Breast epithelium (tissue), 4 donors: ENCODE results near the gene NOB1. TPM values are rescaled to one million over a fixed set of nuclear protein-coding genes. Genes with fewer than 3 reads are reported as not detected.

ENCODE experiments used
- DNase-seq, 2 donors: peaks; one replicate each; pipeline ENCODE4 v3.0.0-alpha.2; 2019; ENCODE audit warnings: low spot score in 2 of 2
- H3K27ac ChIP-seq, 2 donors: fragments of 200-600 bp; sonication (generic) in 1 of 2; one replicate each; pipeline ENCODE4 v1.5.1; 2016 to 2019; ENCODE audit warnings: mild to moderate bottlenecking in 1 of 2
- H3K27me3 ChIP-seq, 2 donors: fragments of 200-600 bp; sonication (generic) in 1 of 2; one replicate each; pipeline versions ENCODE4 v1.5.1 to v1.6.0; 2017 to 2019; ENCODE audit warnings: control low read depth in 1 of 2, mild to moderate bottlenecking in 1 of 2
- H3K36me3 ChIP-seq: fragments of 200-600 bp; one replicate; pipeline ENCODE4 v1.5.1; 2019
- H3K4me1 ChIP-seq, 2 donors: fragments of 200-600 bp; sonication (generic); one replicate each; pipeline ENCODE4 v1.5.1; 2016 to 2019; ENCODE audit warnings: control low read depth in 1 of 2
- H3K4me3 ChIP-seq, 3 donors: fragments of 200-600 bp; sonication (generic); 1 replicate in 2 of 3; 2 replicates in 1 of 3; pipeline ENCODE4 v1.5.1; 2016 to 2019; ENCODE audit warnings: mild to moderate bottlenecking in 3 of 3, moderate library complexity in 2 of 3
- H3K9me3 ChIP-seq, 2 donors: fragments of 200-600 bp; sonication (generic) in 1 of 2; one replicate each; pipeline ENCODE4 v1.5.1; 2016 to 2019; ENCODE audit warnings: control low read depth in 1 of 2
- CTCF ChIP-seq, 3 donors: fragments of 450-650 bp; IDR thresholded peaks; one replicate each; pipeline ENCODE4 v1.5.1; 2016 to 2017; ENCODE audit warnings: antibody characterized with exemption in 3 of 3, mild to moderate bottlenecking in 3 of 3, moderate library complexity in 3 of 3
- POLR2A ChIP-seq: fragments of 450-650 bp; IDR thresholded peaks from one replicate; pipeline ENCODE4 v1.6.1; 2016; ENCODE audit warnings: antibody characterized with exemption, mild to moderate bottlenecking, moderate library complexity
- POLR2AphosphoS5 ChIP-seq, 3 donors: sonication (generic); formaldehyde crosslinking; IDR thresholded peaks; one replicate each; pipeline ENCODE4 v1.6.1; 2017; ENCODE audit warnings: antibody characterized with exemption in 3 of 3
- intact Hi-C: fragments of 100-400 bp; cut with DNase I; formaldehyde crosslinking; loops from one replicate; pipeline ENCODE4 v1.15.1; 2023; ENCODE audit warnings: low total_unique reads
- total RNA-seq, 3 donors: library from RNA; depleted of rRNA; stranded (reverse); fragments of >200 nt; gene quantifications; one replicate each; pipeline ENCODE4 v1.1.0, GENCODE V29; 2016

NOB1 gene
- total RNA-seq, 3 donors from 2014 or later, result 41.6 to 45.8 (median 41.8) TPM

GRCh38 chr16:69748694-69749345, 5.9 kb downstream of the NOB1 start:
- Histone ChIP-seq H3K27me3 (no peaks in the 10 kb centered on the region), H3K4me1 (peaks cover 0 to 11% of the 10 kb centered on the region in 2 donors), H3K9me3 (no peaks in the 10 kb centered on the region), H3K4me3 (no peak overlapping the region), H3K27ac (no peak overlapping the region), H3K36me3 (no peaks in the 10 kb centered on the region)
- intact Hi-C loops, result no loop called here
- no peak for DNase-seq
- TF ChIP-seq POLR2A, result no peak
- no peak for TF ChIP-seq CTCF (IDR thresholded peaks at IDR 0.05)
- TF ChIP-seq POLR2AphosphoS5 (IDR thresholded peaks at IDR 0.05), result no peak

- no peak overlapping the region for H3K4me3 ChIP-seq
- intact Hi-C loops, result no loop called here
- H3K4me1 ChIP-seq, result no peaks in the 10 kb centered on the region
- no peak overlapping the region for H3K27ac ChIP-seq
- TF ChIP-seq POLR2A (no peak), POLR2AphosphoS5 (IDR thresholded peaks at IDR 0.05) (no peak), CTCF (IDR thresholded peaks at IDR 0.05) (no peak)
- DNase-seq, result no peak
- H3K9me3 ChIP-seq, result no peaks in the 10 kb centered on the region
- H3K27me3 ChIP-seq, result no peaks in the 10 kb centered on the region
- H3K36me3 ChIP-seq, result no peaks in the 10 kb centered on the region
These were observed 7.6 kb downstream of the NOB1 start for GRCh38 chr16:69747115-69747514.

GRCh38 chr16:69745959-69746358, 8.8 kb downstream of the NOB1 start:
- H3K4me3 ChIP-seq, result no peak overlapping the region
- no peaks in the 10 kb centered on the region for H3K36me3 ChIP-seq
- no peaks in the 10 kb centered on the region for H3K4me1 ChIP-seq
- H3K27ac ChIP-seq, result no peak overlapping the region
- no peak for DNase-seq
- intact Hi-C loops, result no loop called here
- H3K9me3 ChIP-seq, result no peaks in the 10 kb centered on the region
- no peaks in the 10 kb centered on the region for H3K27me3 ChIP-seq
- no peak for TF ChIP-seq CTCF (IDR thresholded peaks at IDR 0.05)
- TF ChIP-seq POLR2AphosphoS5 (IDR thresholded peaks at IDR 0.05), result no peak
- TF ChIP-seq POLR2A, result no peak

GRCh38 chr16:69745232-69745612, 9.5 kb downstream of the NOB1 start:
- no peak for TF ChIP-seq POLR2A
- TF ChIP-seq POLR2AphosphoS5 (IDR thresholded peaks at IDR 0.05), result no peak
- no peak for TF ChIP-seq CTCF (IDR thresholded peaks at IDR 0.05)
- no peak overlapping the region for H3K27ac ChIP-seq
- no peaks in the 10 kb centered on the region for H3K4me1 ChIP-seq
- no peaks in the 10 kb centered on the region for H3K9me3 ChIP-seq
- H3K36me3 ChIP-seq, result no peaks in the 10 kb centered on the region
- H3K27me3 ChIP-seq, result no peaks in the 10 kb centered on the region
- intact Hi-C loops, result no loop called here
- no peak overlapping the region for H3K4me3 ChIP-seq
- DNase-seq, result no peak

- DNase-seq, result no peak
- H3K27me3 ChIP-seq, result no peaks in the 10 kb centered on the region
- TF ChIP-seq POLR2AphosphoS5 (IDR thresholded peaks at IDR 0.05) (no peak), CTCF (IDR thresholded peaks at IDR 0.05) (no peak), POLR2A (no peak)
- no peak overlapping the region for H3K4me3 ChIP-seq
- H3K36me3 ChIP-seq, result no peaks in the 10 kb centered on the region
- H3K27ac ChIP-seq, result no peak overlapping the region
- no peaks in the 10 kb centered on the region for H3K9me3 ChIP-seq
- intact Hi-C loops, result no loop called here
- H3K4me1 ChIP-seq, result no peaks in the 10 kb centered on the region
These were observed 10.1 kb downstream of the NOB1 start for GRCh38 chr16:69744363-69745231.
